ENCODE measurements around the gene FMNL2.

The FMNL2 gene

DNA sequence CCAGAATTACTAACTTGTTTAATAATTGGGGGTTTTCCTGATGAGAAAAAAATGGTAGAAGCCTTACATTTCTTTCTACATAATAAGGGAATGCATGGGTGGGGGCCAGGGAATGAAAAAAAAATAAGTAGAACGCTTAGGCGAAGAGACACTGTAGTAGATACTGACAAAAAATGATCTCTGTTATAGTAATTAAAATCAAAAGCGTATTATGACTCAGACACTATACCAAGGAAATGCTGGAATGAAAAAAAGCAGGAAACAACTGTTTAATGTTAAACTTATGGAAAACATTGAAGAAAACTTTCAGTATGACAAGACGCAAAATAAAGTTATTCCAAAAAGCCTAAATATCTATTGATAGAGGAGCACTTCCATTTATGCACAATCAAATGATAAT, 339.4 kb downstream of the FMNL2 start:
- DNase-seq, result no peak

DNA sequence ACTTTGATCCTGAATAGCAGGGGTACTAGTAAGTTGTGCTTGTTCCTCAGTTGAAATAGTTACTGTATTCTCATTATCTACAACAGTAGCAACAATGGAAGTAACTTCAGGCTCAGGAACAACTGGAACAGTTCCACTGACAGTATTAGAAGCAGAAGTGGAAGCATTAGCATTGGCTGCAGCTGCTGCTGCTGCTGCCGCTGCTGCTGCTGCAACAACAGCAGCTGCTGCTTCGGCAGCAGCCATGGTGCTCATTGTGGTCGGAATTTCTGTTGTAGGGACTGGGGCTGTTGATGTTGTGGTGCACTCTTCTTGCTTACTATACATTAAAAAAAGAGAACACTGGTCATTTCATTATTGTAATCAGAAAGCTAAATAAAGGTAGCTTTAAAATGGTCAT, 341.5 kb downstream of the FMNL2 start:
- DNase-seq, result no peak

GRCh38 chr2:152678808-152679207, 343.8 kb downstream of the FMNL2 start:
- DNase-seq, result no peak

DNA sequence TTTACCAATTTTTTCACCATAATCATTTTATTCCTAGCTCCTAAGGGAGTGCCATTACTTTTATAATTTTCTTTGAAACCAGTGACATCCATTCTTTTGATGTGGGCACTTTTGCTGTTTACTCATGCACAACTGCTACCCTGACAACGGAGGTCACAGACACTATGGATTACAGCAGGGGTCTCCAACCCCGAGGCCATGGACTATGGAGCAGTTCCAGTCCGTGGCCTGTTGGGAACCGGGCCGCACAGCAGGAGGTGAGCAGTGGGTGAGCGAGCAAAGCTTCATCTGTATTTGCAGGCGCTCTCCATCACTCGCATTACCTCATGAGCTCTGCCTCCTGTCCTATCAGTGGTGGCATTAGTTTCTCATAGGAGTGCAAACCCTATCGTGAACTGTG, 347.7 kb downstream of the FMNL2 start:
- no peak for DNase-seq

DNA sequence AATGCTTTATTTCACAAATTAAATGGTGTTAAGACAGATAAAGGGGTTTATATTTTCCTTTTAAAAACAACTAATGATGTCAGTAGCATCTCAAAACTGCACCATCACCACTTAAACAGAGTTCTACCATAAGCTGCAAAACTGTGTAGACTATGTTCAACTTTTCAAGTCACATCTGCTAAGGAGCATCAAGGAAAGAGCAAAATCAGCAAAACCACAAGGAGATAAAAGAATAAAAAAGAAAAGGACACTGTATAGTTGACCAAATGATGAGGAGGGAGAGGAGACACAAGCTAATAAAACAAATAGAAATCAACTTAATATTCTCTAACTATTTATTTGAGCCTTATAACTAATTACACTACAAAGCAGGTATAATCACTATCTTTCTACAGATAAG, 348.4 kb downstream of the FMNL2 start:
- no peak for DNase-seq

DNA sequence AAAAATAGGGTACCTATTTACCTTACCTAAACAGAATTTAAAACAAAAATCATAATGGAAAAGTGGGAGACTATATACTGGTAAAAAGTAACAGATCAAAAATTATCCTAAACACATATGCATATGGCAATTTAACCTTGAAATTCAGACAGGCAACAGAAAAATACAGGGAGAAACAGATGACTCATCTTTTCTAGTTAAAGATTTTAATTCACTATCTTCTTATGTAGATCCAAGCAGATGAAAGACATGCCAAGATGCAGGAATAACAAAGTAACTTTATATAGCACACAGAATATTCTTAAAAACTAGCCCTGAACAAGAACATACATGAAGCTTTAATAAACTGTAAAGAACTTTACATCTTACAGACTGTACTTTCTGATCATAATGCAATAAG, 351.3 kb downstream of the FMNL2 start:
- no peak for DNase-seq

DNA sequence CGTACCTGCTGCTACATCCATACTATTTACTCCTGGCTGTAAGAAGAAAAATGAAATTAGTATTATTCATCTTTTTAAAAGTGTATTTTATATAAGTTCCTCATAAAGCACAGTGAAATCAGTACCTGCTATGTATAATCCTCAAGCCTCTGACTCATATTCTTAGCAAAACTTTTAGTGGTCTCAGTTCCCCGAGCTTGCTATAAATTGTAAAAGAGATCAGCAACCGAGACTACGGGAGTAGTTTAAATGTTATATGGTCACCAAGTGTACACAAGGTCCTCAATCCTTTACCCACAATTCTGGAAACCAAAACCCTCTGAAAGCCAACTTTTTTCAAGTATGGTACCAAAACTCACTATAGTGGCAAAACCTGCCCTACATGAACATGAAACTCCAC, 358.1 kb downstream of the FMNL2 start:
- no peak for DNase-seq

DNA sequence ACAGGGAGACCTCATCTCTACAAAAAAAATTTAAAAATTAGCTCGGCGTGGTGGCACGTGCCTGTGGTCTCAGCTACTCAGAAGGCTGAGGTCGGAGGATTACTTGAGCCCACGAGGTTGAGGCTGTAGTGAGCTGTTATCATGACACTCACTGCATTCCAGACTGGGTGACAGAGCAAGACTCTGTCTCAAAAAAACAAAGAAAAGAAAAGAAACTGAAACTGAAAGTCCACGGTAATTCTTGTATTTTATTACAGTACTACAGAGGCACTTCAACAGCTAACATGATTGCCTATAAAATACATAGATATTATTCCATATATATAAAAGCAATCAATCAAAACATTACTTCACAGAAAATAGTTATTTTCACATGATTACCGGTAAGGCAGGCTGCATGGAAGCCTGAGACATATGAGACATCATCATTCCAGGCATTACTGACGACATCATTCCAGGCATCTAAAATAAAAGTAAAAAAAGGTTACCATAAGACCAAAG, 359.2 kb downstream of the FMNL2 start:
- DNase-seq, result peak; percentile 23 to 55

- DNase-seq, result no peak
Measured at GRCh38 chr2:152695763-152696162, 360.8 kb downstream of the FMNL2 start.

DNA sequence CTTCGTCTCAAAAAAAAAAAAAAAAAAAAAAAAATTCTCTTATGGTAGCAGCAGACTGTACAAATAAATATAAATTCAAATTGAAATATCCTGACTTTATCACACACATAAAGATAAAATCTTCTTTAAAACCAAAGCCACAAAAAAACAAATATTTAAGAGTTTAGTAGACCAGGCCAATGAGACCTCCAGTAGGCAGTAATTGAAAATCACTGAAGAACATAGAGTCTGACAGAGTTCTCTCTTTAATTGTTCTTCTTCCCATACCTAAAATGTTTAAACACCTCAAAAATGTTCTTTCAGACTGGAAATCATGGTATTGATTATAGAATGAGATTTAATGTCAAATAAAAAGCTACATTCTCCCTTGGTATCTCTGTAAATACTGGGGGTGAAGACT, 361.5 kb downstream of the FMNL2 start:
- DNase-seq, result no peak

Data from CD4-positive, alpha-beta T cell treated with Interleukin-1 beta for 1 hour (primary cell).